HCT116 (cell line): ENCODE measurements around the gene DOCK3. TPM values are rescaled to one million over a fixed set of nuclear protein-coding genes. Genes with fewer than 3 reads are reported as not detected.

ENCODE experiments used
- ATAC-seq: fragments of 200-7000 bp; cut with Tn5 transposase; 2 replicates; pipeline ENCODE4 v1.9.1; 2020; ENCODE audit warnings: mild to moderate bottlenecking, moderate library complexity
- BruUV-seq: library from RNA; stranded (reverse); fragments of 400-500 nt; replicated peaks from 2 replicates; lab custom pipeline; 2021; lab: Mats Ljungman, UMichigan
- CTCF ChIA-PET: fragments of 300-600 bp; sonication (Branson Sonifier 250); formaldehyde crosslinking; loops from one replicate; lab custom pipeline; 2021; ENCODE audit warnings: antibody characterized with exemption; lab: Charles Lee
- POLR2A ChIA-PET: fragments of 300-600, 350-600 bp; sonication (Branson Sonifier 250); formaldehyde crosslinking; loops from one replicate; lab custom pipeline; 2021; ENCODE audit warnings: antibody characterized with exemption; lab: Charles Lee
- RAD21 ChIA-PET, 2 experiments: fragments of 300-600 bp; sonication (Branson Sonifier 250); formaldehyde crosslinking; loops; one replicate each; lab custom pipeline; 2023; ENCODE audit warnings: low total read pairs in 2 of 2; ENCODE audit not compliant: uncharacterized antibody in 2 of 2, unreplicated experiment in 2 of 2, low non-redundant PET in 1 of 2; lab: Charles Lee
- DNase-seq: peaks from one replicate; pipeline ENCODE4 v3.0.0-alpha.2; 2010; ENCODE audit warnings: low read depth, low spot score
- H2AFZ ChIP-seq: fragments of 200-600 bp; shearing (Covaris generic), sonication (generic); 2 replicates; pipeline ENCODE4 v1.6.1; 2017; ENCODE audit warnings: low read depth, mixed run types, mixed read lengths, antibody characterized with exemption, low read length; ENCODE audit not compliant: poor library complexity, severe bottlenecking
- H3K27ac ChIP-seq: 2 replicates; pipeline ENCODE4 v1.5.1; 2012; ENCODE audit warnings: low read depth, low read length
- H3K27me3 ChIP-seq: fragments of 200-600 bp; sonication (generic); 2 replicates; pipeline ENCODE4 v1.6.1; 2016; ENCODE audit warnings: mixed run types, low read length, mixed read lengths; ENCODE audit not compliant: insufficient read depth
- H3K36me3 ChIP-seq, 2 experiments: fragments of 200-500 bp in 1 of 2; fragments of 200-600 bp in 1 of 2; sonication (Bioruptor generic) in 1 of 2; sonication (generic) in 1 of 2; 2 replicates each; pipeline versions ENCODE4 v1.5.1 to v1.6.1; 2014 to 2016; ENCODE audit warnings: low read length in 2 of 2, inconsistent platforms in 1 of 2, mixed read lengths in 1 of 2, mixed run types in 1 of 2; ENCODE audit not compliant: insufficient read depth in 2 of 2, control insufficient read depth in 1 of 2
- H3K4me1 ChIP-seq, 2 experiments: fragments of 200-600 bp in 1 of 2; sonication (generic) in 1 of 2; 2 replicates each; pipeline versions ENCODE4 v1.5.1 to v1.6.1; 2012 to 2017; ENCODE audit warnings: low read length in 2 of 2, inconsistent platforms in 1 of 2, mild to moderate bottlenecking in 1 of 2, mixed read lengths in 1 of 2, mixed run types in 1 of 2, moderate library complexity in 1 of 2; ENCODE audit not compliant: insufficient read depth in 2 of 2, control insufficient read depth in 1 of 2
- H3K4me2 ChIP-seq: fragments of 200-600 bp; sonication (generic); 2 replicates; pipeline ENCODE4 v1.6.1; 2017; ENCODE audit warnings: mixed run types, low read length, mixed read lengths
- H3K4me3 ChIP-seq, 2 experiments: fragments of 200-600 bp in 1 of 2; sonication (generic) in 1 of 2; replicated peaks in 1 of 2; 2 replicates each; pipeline ENCODE4 v1.5.1; 2011 to 2016; ENCODE audit warnings: low read length in 2 of 2, control low read depth in 1 of 2, low read depth in 1 of 2, mild to moderate bottlenecking in 1 of 2, mixed read lengths in 1 of 2, mixed run types in 1 of 2
- H3K79me2 ChIP-seq: fragments of 200-600 bp; sonication (generic); 2 replicates; pipeline ENCODE4 v1.6.1; 2017; ENCODE audit warnings: mild to moderate bottlenecking, mixed run types, low read length, moderate library complexity, mixed read lengths; ENCODE audit not compliant: insufficient read depth
- H3K9ac ChIP-seq: fragments of 200-600 bp; sonication (generic); 2 replicates; pipeline ENCODE4 v1.6.1; 2016; ENCODE audit warnings: low read length, mixed read lengths
- H3K9me2 ChIP-seq: fragments of 200-600 bp; sonication (generic), shearing (Covaris generic); 2 replicates; pipeline ENCODE4 v1.6.1; 2017; ENCODE audit warnings: mixed run types, mild to moderate bottlenecking, moderate library complexity; ENCODE audit not compliant: insufficient read depth
- H3K9me3 ChIP-seq, 2 experiments: fragments of 200-500 bp in 1 of 2; fragments of 200-600 bp in 1 of 2; sonication (Bioruptor generic) in 1 of 2; sonication (generic) in 1 of 2; 2 replicates each; pipeline ENCODE4 v1.6.1; 2014 to 2017; ENCODE audit warnings: low read length in 2 of 2, mixed read lengths in 2 of 2, inconsistent platforms in 1 of 2, low read depth in 1 of 2, mild to moderate bottlenecking in 1 of 2, mixed run types in 1 of 2, moderate library complexity in 1 of 2; ENCODE audit not compliant: control insufficient read depth in 1 of 2, insufficient read depth in 1 of 2
- H4K20me1 ChIP-seq: fragments of 200-600 bp; sonication (generic), shearing (Covaris generic); 2 replicates; pipeline ENCODE4 v1.6.1; 2017; ENCODE audit warnings: mixed run types, mild to moderate bottlenecking, moderate library complexity; ENCODE audit not compliant: insufficient read depth
- ATF3 ChIP-seq: IDR thresholded peaks from 2 replicates; pipeline ENCODE4 v1.6.1; 2012
- CBX3 ChIP-seq: IDR thresholded peaks from 2 replicates; pipeline ENCODE4 v1.6.1; 2012; ENCODE audit warnings: low read depth
- CEBPB ChIP-seq: IDR thresholded peaks from 2 replicates; pipeline ENCODE4 v1.6.1; 2012; ENCODE audit warnings: low read depth
- CTCF ChIP-seq, 3 experiments: fragments of 200-600 bp in 1 of 3; sonication (generic) in 1 of 3; IDR thresholded peaks in 2 of 3; conservative IDR thresholded peaks in 1 of 3; 2 replicates each; pipeline ENCODE4 v1.5.1; 2012 to 2017; ENCODE audit warnings: low read depth in 2 of 3, low read length in 2 of 3, antibody characterized with exemption in 1 of 3, borderline replicate concordance in 1 of 3, control low read depth in 1 of 3, mild to moderate bottlenecking in 1 of 3, mixed read lengths in 1 of 3, mixed run types in 1 of 3, moderate library complexity in 1 of 3; ENCODE audit not compliant: insufficient read depth in 1 of 3
- EGR1 ChIP-seq: IDR thresholded peaks from 2 replicates; pipeline ENCODE4 v1.6.1; 2012; ENCODE audit warnings: low read depth
- ELF1 ChIP-seq: IDR thresholded peaks from 2 replicates; pipeline ENCODE4 v1.6.1; 2012; ENCODE audit warnings: low read depth, borderline replicate concordance
- EZH2 ChIP-seq: fragments of 200-600 bp; sonication (generic); IDR thresholded peaks from 2 replicates; pipeline ENCODE4 v1.6.1; 2017; ENCODE audit warnings: antibody characterized with exemption, mixed run types
- EZH2phosphoT487 ChIP-seq: fragments of 200-600 bp; IDR thresholded peaks from 2 replicates; pipeline ENCODE4 v1.6.1; 2018; ENCODE audit warnings: antibody characterized with exemption, borderline replicate concordance
- FOSL1 ChIP-seq: IDR thresholded peaks from 2 replicates; pipeline ENCODE4 v1.6.1; 2012; ENCODE audit warnings: low read depth
- JUND ChIP-seq: IDR thresholded peaks from 2 replicates; pipeline ENCODE4 v1.6.1; 2012
- POLR2A ChIP-seq: IDR thresholded peaks from 2 replicates; pipeline ENCODE4 v1.7.0; 2011; ENCODE audit warnings: borderline replicate concordance; ENCODE audit not compliant: insufficient read depth, insufficient read length; ENCODE audit errors: extremely low read depth
- POLR2AphosphoS5 ChIP-seq: IDR thresholded peaks from 2 replicates; pipeline ENCODE4 v1.6.1; 2011; ENCODE audit warnings: mild to moderate bottlenecking, low read depth, low read length, moderate library complexity
- RAD21 ChIP-seq: IDR thresholded peaks from 2 replicates; pipeline ENCODE4 v1.6.1; 2012; ENCODE audit warnings: low read depth, mild to moderate bottlenecking
- REST ChIP-seq: IDR thresholded peaks from 2 replicates; pipeline ENCODE4 v1.6.1; 2012; ENCODE audit warnings: low read depth
- SP1 ChIP-seq: IDR thresholded peaks from 2 replicates; pipeline ENCODE4 v1.6.1; 2012; ENCODE audit warnings: low read depth
- SRF ChIP-seq: IDR thresholded peaks from 2 replicates; pipeline ENCODE4 v1.6.1; 2012; ENCODE audit warnings: low read depth
- TCF7L2 ChIP-seq: IDR thresholded peaks from 2 replicates; pipeline ENCODE4 v1.7.0; 2011; ENCODE audit warnings: borderline replicate concordance, inconsistent platforms; ENCODE audit not compliant: insufficient read depth, insufficient read length; ENCODE audit errors: extremely low read depth
- ZBTB33 ChIP-seq: IDR thresholded peaks from 2 replicates; pipeline ENCODE4 v1.6.1; 2011; ENCODE audit warnings: mild to moderate bottlenecking, low read length, moderate library complexity; ENCODE audit not compliant: insufficient replicate concordance; ENCODE audit errors: extremely low read depth
- ZNF274 ChIP-seq: fragments of 200-500 bp; sonication (Bioruptor generic); IDR thresholded peaks from 2 replicates; pipeline ENCODE4 v1.6.1; 2014; ENCODE audit warnings: mild to moderate bottlenecking, low read depth, low read length, inconsistent platforms
- intact Hi-C: fragments of 100-400 bp; cut with micrococcal nuclease; formaldehyde crosslinking; loops from 2 replicates; pipeline ENCODE4 v1.10.0; 2022
- total RNA-seq: library from RNA; stranded (reverse); gene quantifications from one replicate; pipeline ENCODE4 v1.2.1, GENCODE V29; 2021; ENCODE audit not compliant: unreplicated experiment

Gene DOCK3
- total RNA-seq, 1 experiment from 2014 or later, result 4.2 TPM

GRCh38 chr3:51396401-51396800 lies 721.7 kb downstream of the DOCK3 start:
- no TSS peak for BruUV-seq
- Histone ChIP-seq H3K36me3 (peaks cover 32 to 60% of the 10 kb centered on the region in 2 experiments), H3K27ac (no peak overlapping the region), H3K9ac (no peak overlapping the region), H3K4me1 (peaks cover 4 to 8% of the 10 kb centered on the region in 2 experiments; a peak in 2 of 4 replicates), H3K9me3 (peaks cover 0 to 14% of the 10 kb centered on the region in 2 experiments; a peak in 1 of 4 replicates), H3K27me3 (no peaks in the 10 kb centered on the region), H3K4me2 (no peak overlapping the region), H2AFZ (no peak overlapping the region), H4K20me1 (no peaks in the 10 kb centered on the region), H3K9me2 (no peaks in the 10 kb centered on the region), H3K4me3 (no peak overlapping the region), H3K79me2 (peaks cover 39% of the 10 kb centered on the region)
- ATAC-seq, result no peak
- TF ChIP-seq ELF1 (no peak), ZBTB33 (no peak), CEBPB (no peak), POLR2A (no peak), EZH2 (no peak), JUND (no peak), REST (no peak), EGR1 (no peak), ZNF274 (no peak), SP1 (no peak), CTCF (IDR thresholded peaks at IDR 0.05 in 2 of 3, conservative IDR thresholded peaks at IDR 0.05 in 1 of 3; ENCODE audit: borderline replicate concordance in 1 of 3, insufficient read depth in 1 of 3, low read depth in 2 of 3, low read length in 2 of 3) (no peak), FOSL1 (no peak), TCF7L2 (no peak), CBX3 (no peak), RAD21 (no peak), POLR2AphosphoS5 (no peak), EZH2phosphoT487 (no peak), SRF (no peak), ATF3 (no peak)
- ChIA-PET RAD21 (no interaction called here), CTCF (no interaction called here), POLR2A (no interaction called here)
- intact Hi-C loops, result no loop called here
- DNase-seq, result no peak
